ENCODE data around the gene C1orf35. TPM values are rescaled to one million over a fixed set of nuclear protein-coding genes. Genes with fewer than 3 reads are reported as not detected.

C1orf35 gene
- total and polyA plus RNA-seq, 2 donors (not counting 1 experiment from before 2014, with no cell fraction given) = 4.8 to 7.6 TPM

GRCh38 chr1:228100822-228101613, 2.1 kb downstream of the C1orf35 start:
- Histone ChIP-seq H2AFZ (ENCODE audit: low read length) (no peak overlapping the region), H3K79me2 (ENCODE audit: control insufficient read depth, insufficient read depth, low read length) (peaks cover 51% of the 10 kb centered on the region), H4K20me1 (ENCODE audit: control insufficient read depth, extremely low read depth, insufficient read depth, low read length) (peaks cover 3% of the 10 kb centered on the region), H3K4me3 (replicated peaks in 1 of 4; ENCODE audit: control extremely low read depth in 1 of 4, insufficient read depth in 1 of 4, low read depth in 3 of 4, low read length in 4 of 4) (peak overlapping the region in 1 of 4 experiments; percentile 83), H3K9me3 (ENCODE audit: control insufficient read depth, insufficient read depth, low read depth, low read length) (no peaks in the 10 kb centered on the region), H3K27me3 (ENCODE audit: control insufficient read depth, insufficient read depth, low read length) (no peaks in the 10 kb centered on the region), H3K4me1 (ENCODE audit: control insufficient read depth, extremely low read depth, insufficient read depth, low read length) (no peaks in the 10 kb centered on the region), H3K4me2 (ENCODE audit: extremely low read depth, insufficient read depth, low read length) (peak overlapping the region; percentile 35), H3K9ac (ENCODE audit: insufficient read depth, low read length) (no peak overlapping the region), H3K27ac (ENCODE audit: insufficient read depth, low read length) (no peak overlapping the region), H3K36me3 (ENCODE audit: control insufficient read depth, insufficient read depth, low read length) (peaks cover 42% of the 10 kb centered on the region)
- DNase-seq (ENCODE audit: low read depth in 2 of 2) = no peak
- TF ChIP-seq CTCF (conservative IDR thresholded peaks at IDR 0.05 in 1 of 2, IDR thresholded peaks at IDR 0.05 in 1 of 2; ENCODE audit: low read depth in 1 of 2, low read length in 2 of 2) = no peak
- TF ChIP-seq EZH2 (IDR thresholded peaks at IDR 0.05; ENCODE audit: low read length, missing control alignments) = no peak

- Histone ChIP-seq H4K20me1 (ENCODE audit: control insufficient read depth, extremely low read depth, insufficient read depth, low read length) (peaks cover 8% of the 10 kb centered on the region), H3K4me3 (replicated peaks in 1 of 4; ENCODE audit: control extremely low read depth in 1 of 4, insufficient read depth in 1 of 4, low read depth in 3 of 4, low read length in 4 of 4) (no peak overlapping the region), H3K79me2 (ENCODE audit: control insufficient read depth, insufficient read depth, low read length) (peaks cover 68% of the 10 kb centered on the region), H2AFZ (ENCODE audit: low read length) (no peak overlapping the region), H3K4me1 (ENCODE audit: control insufficient read depth, extremely low read depth, insufficient read depth, low read length) (no peaks in the 10 kb centered on the region), H3K9ac (ENCODE audit: insufficient read depth, low read length) (no peak overlapping the region), H3K27me3 (ENCODE audit: control insufficient read depth, insufficient read depth, low read length) (no peaks in the 10 kb centered on the region), H3K9me3 (ENCODE audit: control insufficient read depth, insufficient read depth, low read depth, low read length) (no peaks in the 10 kb centered on the region), H3K36me3 (ENCODE audit: control insufficient read depth, insufficient read depth, low read length) (peaks cover 39% of the 10 kb centered on the region), H3K27ac (ENCODE audit: insufficient read depth, low read length) (no peak overlapping the region), H3K4me2 (ENCODE audit: extremely low read depth, insufficient read depth, low read length) (no peak overlapping the region)
- DNase-seq (ENCODE audit: low read depth in 2 of 2) = no peak
- TF ChIP-seq EZH2 (IDR thresholded peaks at IDR 0.05; ENCODE audit: low read length, missing control alignments) (no peak), CTCF (conservative IDR thresholded peaks at IDR 0.05 in 1 of 2, IDR thresholded peaks at IDR 0.05 in 1 of 2; ENCODE audit: low read depth in 1 of 2, low read length in 2 of 2) (no peak)
These were observed 3.8 kb downstream of the C1orf35 start for GRCh38 chr1:228099331-228099732.

GRCh38 chr1:228098323-228098931, 4.7 kb downstream of the C1orf35 start:
- H3K27me3 ChIP-seq (ENCODE audit: control insufficient read depth, insufficient read depth, low read length) = no peaks in the 10 kb centered on the region
- no peak overlapping the region for H2AFZ ChIP-seq (ENCODE audit: low read length)
- H3K27ac ChIP-seq (ENCODE audit: insufficient read depth, low read length) = no peak overlapping the region
- peaks cover 10% of the 10 kb centered on the region for H4K20me1 ChIP-seq (ENCODE audit: control insufficient read depth, extremely low read depth, insufficient read depth, low read length)
- peaks cover 77% of the 10 kb centered on the region for H3K79me2 ChIP-seq (ENCODE audit: control insufficient read depth, insufficient read depth, low read length)
- no peak overlapping the region for H3K9ac ChIP-seq (ENCODE audit: insufficient read depth, low read length)
- H3K9me3 ChIP-seq (ENCODE audit: control insufficient read depth, insufficient read depth, low read depth, low read length) = no peaks in the 10 kb centered on the region
- TF ChIP-seq CTCF (conservative IDR thresholded peaks at IDR 0.05 in 1 of 2, IDR thresholded peaks at IDR 0.05 in 1 of 2; ENCODE audit: low read depth in 1 of 2, low read length in 2 of 2) (no peak), EZH2 (IDR thresholded peaks at IDR 0.05; ENCODE audit: low read length, missing control alignments) (no peak)
- DNase-seq (ENCODE audit: low read depth in 2 of 2) = no peak
- H3K4me1 ChIP-seq (ENCODE audit: control insufficient read depth, extremely low read depth, insufficient read depth, low read length) = no peaks in the 10 kb centered on the region
- no peak overlapping the region for H3K4me3 ChIP-seq (replicated peaks in 1 of 4; ENCODE audit: control extremely low read depth in 1 of 4, insufficient read depth in 1 of 4, low read depth in 3 of 4, low read length in 4 of 4)
- no peak overlapping the region for H3K4me2 ChIP-seq (ENCODE audit: extremely low read depth, insufficient read depth, low read length)
- peaks cover 42% of the 10 kb centered on the region for H3K36me3 ChIP-seq (ENCODE audit: control insufficient read depth, insufficient read depth, low read length)
